A549 (cell line): ENCODE results near the gene SUSD5. TPM values are rescaled to one million over a fixed set of nuclear protein-coding genes. Genes with fewer than 3 reads are reported as not detected.

Source experiments
- ATAC-seq, 2 experiments: fragments of 200-7000 bp in 1 of 2; fragments of >200 bp in 1 of 2; cut with Nextera tagmentation in 1 of 2; cut with Tn5 transposase in 1 of 2; 3 replicates each; pipeline versions ENCODE4 v1.8.0 to v1.9.1; 2018 to 2020; ENCODE audit warnings: mild to moderate bottlenecking in 1 of 2, moderate library complexity in 1 of 2
- CTCF ChIA-PET: fragments of 300-600 bp; sonication (Branson Sonifier 250); formaldehyde crosslinking; extraction: SDS; loops from one replicate; lab custom pipeline; 2021; ENCODE audit warnings: antibody characterized with exemption, inconsistent platforms; lab: Yijun Ruan, JAX
- POLR2A ChIA-PET: fragments of 350-600 bp; formaldehyde crosslinking; extraction: SDS; loops from one replicate; lab custom pipeline; 2021; ENCODE audit warnings: antibody characterized with exemption, inconsistent platforms; lab: Yijun Ruan, JAX
- DNase-seq, 2 experiments: peaks; one replicate each; pipeline versions ENCODE4 v3.0.0 to v3.0.0-alpha.2; 2011 to 2016; ENCODE audit warnings: low read depth in 1 of 2, low spot score in 1 of 2
- FAIRE-seq: peaks from 2 replicates; lab custom pipeline; 2011; peaks lifted over from hg19 to GRCh38; lab: Jason Lieb, UNC
- H3K27ac ChIP-seq, 2 experiments: fragments of >200 bp; sonication (Bioruptor Twin); formaldehyde crosslinking; 3 replicates each; pipeline ENCODE4 v1.5.1; 2016 to 2017
- H3K4me1 ChIP-seq: fragments of >200 bp; sonication (Bioruptor Twin); formaldehyde crosslinking; 3 replicates; pipeline ENCODE4 v1.6.1; 2016
- H3K4me2 ChIP-seq: fragments of >200 bp; sonication (Bioruptor Twin); formaldehyde crosslinking; 3 replicates; pipeline ENCODE4 v1.6.1; 2016
- H3K4me3 ChIP-seq: fragments of >200 bp; sonication (Bioruptor Twin); formaldehyde crosslinking; 3 replicates; pipeline ENCODE4 v1.5.1; 2016
- H3K9me3 ChIP-seq: fragments of >200 bp; sonication (Bioruptor Twin); formaldehyde crosslinking; 3 replicates; pipeline ENCODE4 v1.6.1; 2016
- CHD2 ChIP-seq: fragments of 150-350 bp; IDR thresholded peaks from 2 replicates; pipeline ENCODE4 v1.6.1; 2014; ENCODE audit warnings: low read length; ENCODE audit not compliant: partially characterized antibody
- EHF ChIP-seq: fragments of 250-450 bp; sonication (Bioruptor Pico); IDR thresholded peaks from 2 replicates; pipeline ENCODE4 v1.5.0; 2020; ENCODE audit warnings: mild to moderate bottlenecking
- EP300 ChIP-seq, 2 experiments: fragments of >200 bp; sonication (Bioruptor Twin); formaldehyde crosslinking; IDR thresholded peaks; 2 replicates in 1 of 2; 3 replicates in 1 of 2; pipeline ENCODE4 v1.6.1; 2016 to 2017
- ESRRA ChIP-seq: fragments of 150-350 bp; IDR thresholded peaks from 2 replicates; pipeline ENCODE4 v1.6.1; 2014; ENCODE audit warnings: mild to moderate bottlenecking, low read length, borderline replicate concordance
- FOSB ChIP-seq: fragments of 250-450 bp; sonication (Bioruptor Pico); IDR thresholded peaks from 2 replicates; pipeline ENCODE4 v1.5.0; 2020; ENCODE audit warnings: mild to moderate bottlenecking, moderate library complexity
- HEYL ChIP-seq: fragments of 250-450 bp; sonication (Bioruptor Pico); IDR thresholded peaks from 2 replicates; pipeline ENCODE4 v1.8.0; 2021; ENCODE audit warnings: mild to moderate bottlenecking, moderate library complexity
- HOXB5 ChIP-seq: fragments of 250-450 bp; sonication (Bioruptor Pico); IDR thresholded peaks from 2 replicates; pipeline ENCODE4 v1.5.0; 2020; ENCODE audit warnings: mild to moderate bottlenecking, moderate library complexity
- JUN ChIP-seq, 2 experiments: fragments of >200 bp; sonication (Bioruptor Twin); formaldehyde crosslinking; IDR thresholded peaks; 2 replicates in 1 of 2; 3 replicates in 1 of 2; pipeline ENCODE4 v1.6.1; 2016 to 2017
- NFE2L2 ChIP-seq: fragments of 150-350 bp; conservative IDR thresholded peaks from 2 replicates; pipeline ENCODE4 v1.6.1; 2014; ENCODE audit warnings: low read length
- POLR2AphosphoS2 ChIP-seq: conservative IDR thresholded peaks from 2 replicates; pipeline ENCODE4 v1.6.1; 2012; ENCODE audit warnings: low read length, improper control_type of control experiment, inconsistent platforms
- RCOR1 ChIP-seq: fragments of 150-350 bp; IDR thresholded peaks from 2 replicates; pipeline ENCODE4 v1.6.1; 2014; ENCODE audit warnings: antibody characterized with exemption, low read length, low read depth
- RNF2 ChIP-seq: fragments of 200-600 bp; sonication (generic); IDR thresholded peaks from 2 replicates; pipeline ENCODE4 v1.6.1; 2016; ENCODE audit warnings: low read depth, mild to moderate bottlenecking, antibody characterized with exemption, moderate library complexity, borderline replicate concordance
- SMC3 ChIP-seq: fragments of >200 bp; sonication (Bioruptor Twin); formaldehyde crosslinking; IDR thresholded peaks from 3 replicates; pipeline ENCODE4 v1.6.1; 2018; ENCODE audit warnings: inconsistent platforms
- SREBF2 ChIP-seq: fragments of 450-650 bp; IDR thresholded peaks from 2 replicates; pipeline ENCODE4 v1.6.1; 2014; ENCODE audit warnings: mild to moderate bottlenecking, moderate library complexity
- WGBS: methylation state at CpG from one replicate; pipeline ENCODE4 v1.1.6; 2017; ENCODE audit errors: missing lambda C conversion rate; 5-methylcytosine and 5-hydroxymethylcytosine counted together
- polyA plus RNA-seq, 4 experiments: library from polyadenylated mRNA; depleted of rRNA in 3 of 4; stranded (reverse); fragments of >200 nt; fragmentation: RNase III in 1 of 4; extraction: RNeasy Plus Mini Kit Qiagen cat#74134 plus additional on column Dnase treatment in 1 of 4; gene quantifications; 2 replicates in 3 of 4; 3 replicates in 1 of 4; pipeline ENCODE4 v1.2.3, GENCODE V29; 2011 to 2017
- TF ChIP-seq, protein P1 (sequence below): IDR thresholded peaks from 2 replicates; pipeline ENCODE4 v1.6.1; 2012
- TF ChIP-seq, protein P2 (sequence below): fragments of 150-350 bp; IDR thresholded peaks from 2 replicates; pipeline ENCODE4 v1.6.1; 2014; ENCODE audit warnings: low read depth, mild to moderate bottlenecking, low read length
- TF ChIP-seq, protein P3 (sequence below): fragments of 450-650 bp; IDR thresholded peaks from 2 replicates; pipeline ENCODE4 v1.6.1; 2014; ENCODE audit warnings: antibody characterized with exemption
- TF ChIP-seq, protein P4 (sequence below): fragments of >200 bp; sonication (Bioruptor Twin); formaldehyde crosslinking; IDR thresholded peaks from 2 replicates; pipeline ENCODE4 v1.6.1; 2016

Gene SUSD5
- polyA plus RNA-seq, 2 of the 4 experiments (the other 2 are of a cell fraction), result 0.63 to 1.7 TPM

DNA sequence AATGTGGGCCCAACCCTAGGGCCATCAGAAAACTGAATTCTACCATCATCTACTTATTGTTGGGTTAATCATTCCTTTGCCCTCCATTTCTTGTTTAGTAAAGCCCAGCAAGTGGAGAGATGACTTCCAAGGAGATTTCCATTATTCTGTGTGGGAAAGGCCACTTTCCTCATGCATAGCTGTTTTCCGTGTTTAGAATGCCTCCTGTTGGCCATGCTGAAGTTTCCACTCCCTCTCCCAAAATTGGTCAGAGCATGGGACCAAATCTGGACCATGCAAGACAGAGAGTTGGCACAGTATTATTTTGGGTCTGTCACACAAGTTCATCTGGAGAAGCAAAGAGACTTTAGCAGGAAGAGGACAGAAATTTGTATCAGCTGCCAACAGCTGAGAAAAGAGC lies 15.3 kb upstream of the SUSD5 start:
- TF ChIP-seq SREBF2, result no peak
- TF ChIP-seq RCOR1, result no peak
- TF ChIP-seq, protein P1, sequence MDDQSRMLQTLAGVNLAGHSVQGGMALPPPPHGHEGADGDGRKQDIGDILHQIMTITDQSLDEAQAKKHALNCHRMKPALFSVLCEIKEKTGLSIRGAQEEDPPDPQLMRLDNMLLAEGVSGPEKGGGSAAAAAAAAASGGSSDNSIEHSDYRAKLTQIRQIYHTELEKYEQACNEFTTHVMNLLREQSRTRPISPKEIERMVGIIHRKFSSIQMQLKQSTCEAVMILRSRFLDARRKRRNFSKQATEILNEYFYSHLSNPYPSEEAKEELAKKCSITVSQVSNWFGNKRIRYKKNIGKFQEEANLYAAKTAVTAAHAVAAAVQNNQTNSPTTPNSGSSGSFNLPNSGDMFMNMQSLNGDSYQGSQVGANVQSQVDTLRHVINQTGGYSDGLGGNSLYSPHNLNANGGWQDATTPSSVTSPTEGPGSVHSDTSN, result no peak
- TF ChIP-seq SMC3, result no peak
- TF ChIP-seq, protein P2, sequence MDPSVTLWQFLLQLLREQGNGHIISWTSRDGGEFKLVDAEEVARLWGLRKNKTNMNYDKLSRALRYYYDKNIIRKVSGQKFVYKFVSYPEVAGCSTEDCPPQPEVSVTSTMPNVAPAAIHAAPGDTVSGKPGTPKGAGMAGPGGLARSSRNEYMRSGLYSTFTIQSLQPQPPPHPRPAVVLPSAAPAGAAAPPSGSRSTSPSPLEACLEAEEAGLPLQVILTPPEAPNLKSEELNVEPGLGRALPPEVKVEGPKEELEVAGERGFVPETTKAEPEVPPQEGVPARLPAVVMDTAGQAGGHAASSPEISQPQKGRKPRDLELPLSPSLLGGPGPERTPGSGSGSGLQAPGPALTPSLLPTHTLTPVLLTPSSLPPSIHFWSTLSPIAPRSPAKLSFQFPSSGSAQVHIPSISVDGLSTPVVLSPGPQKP, result no peak
- TF ChIP-seq FOSB, result no peak
- no peak for TF ChIP-seq ESRRA
- no peak for TF ChIP-seq POLR2AphosphoS2
- no peak for TF ChIP-seq NFE2L2
- TF ChIP-seq JUN (IDR thresholded peaks at IDR 0.05), result no peak
- TF ChIP-seq CHD2, result no peak
- no peak for TF ChIP-seq HEYL (CRISPR knock-in tag)
- no peaks in the 10 kb centered on the region for H3K9me3 ChIP-seq
- 88% methylated on average over 1 of the region's 1 CpG for WGBS
- no peak for ATAC-seq
- H3K27ac ChIP-seq, result no peak overlapping the region
- H3K4me1 ChIP-seq, result peaks cover 6% of the 10 kb centered on the region; the same call in 1 of the 3 replicates
- no peak for FAIRE-seq
- H3K4me2 ChIP-seq, result no peak overlapping the region
- ChIA-PET POLR2A (no interaction called here), CTCF (interaction anchor here (1.1 kb wide), 1 partner anchor 9 kb away, joined by 3 read pairs; no protein-coding TSS in a partner anchor)
- no peak overlapping the region for H3K4me3 ChIP-seq
- no peak for DNase-seq

DNA sequence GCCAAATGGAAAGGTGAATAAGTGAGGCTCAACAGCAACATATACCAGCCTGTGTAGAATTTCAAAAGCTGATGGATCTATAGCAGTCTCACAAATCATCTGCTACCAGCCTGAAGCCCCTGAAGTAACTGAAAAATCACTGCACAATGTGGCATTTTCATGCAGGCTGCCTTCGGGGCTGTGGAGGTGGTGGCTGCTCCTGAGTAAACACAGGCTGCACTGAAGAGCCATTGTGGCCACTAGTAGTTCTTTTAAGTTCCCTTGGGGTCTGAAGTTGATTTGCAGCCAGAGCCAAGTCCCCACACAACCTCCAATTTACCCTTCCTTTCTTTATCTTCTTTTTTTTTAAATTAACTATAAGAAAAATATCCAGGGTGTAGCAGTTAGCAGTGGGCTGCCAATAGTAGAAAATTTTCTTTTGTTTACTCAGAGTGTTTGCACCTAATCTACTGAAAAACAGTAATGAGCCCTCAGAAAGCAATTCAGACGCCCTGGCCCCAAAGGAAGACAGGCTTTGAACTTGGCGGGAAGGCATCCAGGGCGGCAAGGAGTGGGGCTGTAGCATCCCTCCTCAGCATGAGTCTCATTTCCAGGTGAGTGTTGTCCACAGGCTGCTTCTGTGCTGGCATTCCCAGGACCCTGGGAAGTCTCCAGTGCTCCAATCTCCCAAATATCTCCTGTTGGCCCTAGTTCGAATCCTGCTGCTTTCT lies 13.3 kb upstream of the SUSD5 start:
- peak in 1 of 2 experiments; percentile 51; a peak in 3 of 6 replicates for ATAC-seq
- WGBS, result 55% methylated on average over 5 of the region's 5 CpGs

DNA sequence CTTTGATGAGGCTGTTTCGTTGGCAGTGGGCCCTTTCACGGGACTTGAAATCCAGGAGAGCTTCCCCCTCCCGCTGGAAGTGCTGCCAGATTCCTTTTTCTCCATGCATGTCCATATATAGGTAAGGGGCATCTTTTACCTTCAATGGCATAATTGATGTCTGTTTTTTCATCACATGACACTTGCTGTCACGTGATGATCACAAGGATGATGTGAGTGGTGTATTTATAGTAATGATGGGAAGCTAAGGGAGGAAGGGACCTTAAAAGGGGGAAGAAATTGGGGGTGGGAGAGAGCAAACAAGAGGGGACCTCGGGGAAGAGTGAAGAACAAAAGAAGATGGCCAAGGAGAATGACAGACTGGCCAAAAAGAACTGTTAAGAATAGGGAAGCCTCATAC lies 11.3 kb upstream of the SUSD5 start:
- no peak for FAIRE-seq
- H3K4me3 ChIP-seq, result no peak overlapping the region
- POLR2A ChIA-PET, result no interaction called here

More for the DNA sequence above, 13.3 kb upstream of the SUSD5 start:
- FAIRE-seq, result no peak
- Histone ChIP-seq H3K4me2 (0 out of 3 replicates have a peak overlapping the region, but pooled peaks have one; percentile 7), H3K27ac (no peak overlapping the region), H3K4me1 (peaks cover 6% of the 10 kb centered on the region; the same call in 1 of the 3 replicates), H3K4me3 (no peak overlapping the region), H3K9me3 (no peaks in the 10 kb centered on the region)
- TF ChIP-seq HOXB5 (CRISPR knock-in tag) (no peak), RNF2 (no peak), EHF (CRISPR knock-in tag) (no peak)
- CTCF ChIA-PET, result no interaction called here
- POLR2A ChIA-PET, result no interaction called here
- no peak for DNase-seq

More for the DNA sequence above, 11.3 kb upstream of the SUSD5 start:
- CTCF ChIA-PET, result interaction anchor here (1.0 to 1.1 kb wide), 2 partner anchors 99 to 143 kb away, joined by 3 to 4 read pairs; no protein-coding TSS in a partner anchor
- H3K9me3 ChIP-seq, result no peaks in the 10 kb centered on the region
- ATAC-seq (no peak), DNase-seq (no peak)
- 38% methylated on average over 5 of the region's 5 CpGs for WGBS
- TF ChIP-seq EP300 (IDR thresholded peaks at IDR 0.05), result no peak
- TF ChIP-seq, protein P3, sequence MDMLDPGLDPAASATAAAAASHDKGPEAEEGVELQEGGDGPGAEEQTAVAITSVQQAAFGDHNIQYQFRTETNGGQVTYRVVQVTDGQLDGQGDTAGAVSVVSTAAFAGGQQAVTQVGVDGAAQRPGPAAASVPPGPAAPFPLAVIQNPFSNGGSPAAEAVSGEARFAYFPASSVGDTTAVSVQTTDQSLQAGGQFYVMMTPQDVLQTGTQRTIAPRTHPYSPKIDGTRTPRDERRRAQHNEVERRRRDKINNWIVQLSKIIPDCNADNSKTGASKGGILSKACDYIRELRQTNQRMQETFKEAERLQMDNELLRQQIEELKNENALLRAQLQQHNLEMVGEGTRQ, result peak; percentile 74
- TF ChIP-seq, protein P4, sequence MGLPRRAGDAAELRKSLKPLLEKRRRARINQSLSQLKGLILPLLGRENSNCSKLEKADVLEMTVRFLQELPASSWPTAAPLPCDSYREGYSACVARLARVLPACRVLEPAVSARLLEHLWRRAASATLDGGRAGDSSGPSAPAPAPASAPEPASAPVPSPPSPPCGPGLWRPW, result no peak
- TF ChIP-seq, all 56 proteins: peak for 1
- Histone ChIP-seq H3K27ac (no peak overlapping the region), H3K4me1 (peaks cover 6% of the 10 kb centered on the region; the same call in 1 of the 3 replicates), H3K4me2 (no peak overlapping the region)
